ENCODE data around the gene PRR5L.

DNA sequence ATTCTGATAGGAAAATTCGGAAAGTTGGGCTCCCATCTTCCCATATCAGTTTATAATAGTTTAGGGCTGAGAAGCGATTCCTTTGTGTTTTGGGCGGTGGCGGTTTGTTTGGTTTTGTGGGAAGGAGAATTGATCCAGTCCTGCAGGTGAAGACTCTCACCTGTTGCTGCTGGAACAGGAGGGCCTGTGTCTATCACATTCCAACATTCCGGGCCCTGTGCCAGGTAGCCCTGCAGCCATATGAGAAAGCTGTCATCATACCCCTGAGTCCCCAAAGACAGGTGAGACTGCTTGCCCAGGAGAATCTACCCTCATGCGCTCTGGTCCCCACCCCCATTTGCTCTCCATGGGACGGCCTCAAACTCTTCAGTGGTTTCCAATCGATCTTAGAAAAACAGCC, 151.9 kb downstream of the PRR5L start:
- TF ChIP-seq EZH2phosphoT487 (IDR thresholded peaks at IDR 0.05; ENCODE audit: borderline replicate concordance, low read length): no peak
- TF ChIP-seq, protein P1, sequence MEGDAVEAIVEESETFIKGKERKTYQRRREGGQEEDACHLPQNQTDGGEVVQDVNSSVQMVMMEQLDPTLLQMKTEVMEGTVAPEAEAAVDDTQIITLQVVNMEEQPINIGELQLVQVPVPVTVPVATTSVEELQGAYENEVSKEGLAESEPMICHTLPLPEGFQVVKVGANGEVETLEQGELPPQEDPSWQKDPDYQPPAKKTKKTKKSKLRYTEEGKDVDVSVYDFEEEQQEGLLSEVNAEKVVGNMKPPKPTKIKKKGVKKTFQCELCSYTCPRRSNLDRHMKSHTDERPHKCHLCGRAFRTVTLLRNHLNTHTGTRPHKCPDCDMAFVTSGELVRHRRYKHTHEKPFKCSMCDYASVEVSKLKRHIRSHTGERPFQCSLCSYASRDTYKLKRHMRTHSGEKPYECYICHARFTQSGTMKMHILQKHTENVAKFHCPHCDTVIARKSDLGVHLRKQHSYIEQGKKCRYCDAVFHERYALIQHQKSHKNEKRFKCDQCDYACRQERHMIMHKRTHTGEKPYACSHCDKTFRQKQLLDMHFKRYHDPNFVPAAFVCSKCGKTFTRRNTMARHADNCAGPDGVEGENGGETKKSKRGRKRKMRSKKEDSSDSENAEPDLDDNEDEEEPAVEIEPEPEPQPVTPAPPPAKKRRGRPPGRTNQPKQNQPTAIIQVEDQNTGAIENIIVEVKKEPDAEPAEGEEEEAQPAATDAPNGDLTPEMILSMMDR (IDR thresholded peaks at IDR 0.05; ENCODE audit: low read depth, low read length, poor library complexity, severe bottlenecking): no peak
